GM23338 (cell line): Measurements from ENCODE around the gene AHNAK2. TPM values are rescaled to one million over a fixed set of nuclear protein-coding genes. Genes with fewer than 3 reads are reported as not detected.
"Not testable (repeated sequence)": the region's sequence is repeated elsewhere in the genome, so short reads cannot be mapped to it uniquely, and the experiment has no call there.

Source experiments
- ATAC-seq: fragments of 200-7000 bp; cut with Tn5 transposase; 3 replicates; pipeline ENCODE4 v1.9.1; 2020
- DNase-seq: peaks from one replicate; pipeline ENCODE4 v3.0.0-alpha.2; 2015; ENCODE audit warnings: low spot score
- H2AFZ ChIP-seq: fragments of 200-600 bp; sonication (generic); 2 replicates; pipeline ENCODE4 v1.8.0; 2016; ENCODE audit warnings: antibody characterized with exemption, mild to moderate bottlenecking, moderate library complexity
- H3F3A ChIP-seq: fragments of 200-600 bp; sonication (generic); replicated peaks from 2 replicates; pipeline ENCODE4 v1.8.0; 2017; ENCODE audit warnings: antibody characterized with exemption, mixed run types, low read depth
- H3K27ac ChIP-seq: fragments of 200-600 bp; sonication (generic); 2 replicates; pipeline ENCODE4 v1.6.1; 2016; ENCODE audit warnings: low read depth
- H3K27me3 ChIP-seq: fragments of 200-600 bp; sonication (generic); 2 replicates; pipeline ENCODE4 v1.8.0; 2016; ENCODE audit warnings: mild to moderate bottlenecking, mixed run types, moderate library complexity; ENCODE audit not compliant: insufficient read depth
- H3K36me3 ChIP-seq: fragments of 200-600 bp; sonication (generic); 2 replicates; pipeline ENCODE4 v1.8.0; 2016; ENCODE audit warnings: mild to moderate bottlenecking; ENCODE audit not compliant: insufficient read depth
- H3K4me1 ChIP-seq: fragments of 200-600 bp; sonication (generic); 2 replicates; pipeline ENCODE4 v1.8.0; 2016; ENCODE audit warnings: mild to moderate bottlenecking, moderate library complexity; ENCODE audit not compliant: insufficient read depth
- H3K4me2 ChIP-seq: fragments of 200-600 bp; sonication (generic); 2 replicates; pipeline ENCODE4 v1.7.1; 2017; ENCODE audit warnings: mixed run types
- H3K4me3 ChIP-seq: fragments of 200-600 bp; sonication (generic); 2 replicates; pipeline ENCODE4 v1.6.1; 2016; ENCODE audit warnings: mixed run types
- H3K79me2 ChIP-seq: fragments of 200-600 bp; sonication (generic); replicated peaks from 2 replicates; pipeline ENCODE4 v1.8.0; 2017; ENCODE audit warnings: mild to moderate bottlenecking; ENCODE audit not compliant: insufficient read depth
- H3K9me2 ChIP-seq: fragments of 200-600 bp; sonication (generic); 2 replicates; pipeline ENCODE4 v1.8.0; 2017; ENCODE audit not compliant: insufficient read depth
- H4K20me1 ChIP-seq: fragments of 200-600 bp; sonication (generic); replicated peaks from 2 replicates; pipeline ENCODE4 v1.8.0; 2017; ENCODE audit warnings: mild to moderate bottlenecking; ENCODE audit not compliant: insufficient read depth
- H3K27ac Mint-ChIP-seq: 2 replicates; pipeline ENCODE4 v1.8.0; 2020; ENCODE audit warnings: inconsistent platforms, mild to moderate bottlenecking, moderate library complexity, mixed read lengths
- H3K27me3 Mint-ChIP-seq: 3 replicates; pipeline ENCODE4 v1.8.0; 2022; ENCODE audit warnings: low read depth, mild to moderate bottlenecking, moderate library complexity, mixed read lengths, inconsistent platforms; ENCODE audit not compliant: insufficient read depth, poor library complexity
- H3K36me3 Mint-ChIP-seq: 3 replicates; pipeline ENCODE4 v1.8.0; 2021; ENCODE audit warnings: low read depth, mild to moderate bottlenecking, inconsistent platforms, moderate library complexity, mixed read lengths
- H3K4me1 Mint-ChIP-seq: 3 replicates; pipeline ENCODE4 v1.8.0; 2020; ENCODE audit warnings: mild to moderate bottlenecking, inconsistent platforms, mixed read lengths
- H3K4me3 Mint-ChIP-seq: 3 replicates; pipeline ENCODE4 v1.8.0; 2021; ENCODE audit warnings: moderate library complexity, mild to moderate bottlenecking, inconsistent platforms, mixed read lengths
- H3K9me3 Mint-ChIP-seq: 3 replicates; pipeline ENCODE4 v1.8.0; 2020; ENCODE audit warnings: moderate library complexity, mild to moderate bottlenecking, inconsistent platforms, mixed read lengths
- CREB1 ChIP-seq: fragments of 250-450 bp; sonication (Bioruptor Pico); IDR thresholded peaks from 2 replicates; pipeline ENCODE4 v1.5.0; 2020; ENCODE audit warnings: low read depth, mild to moderate bottlenecking, moderate library complexity
- ETS1 ChIP-seq: IDR thresholded peaks from 2 replicates; pipeline ENCODE4 v1.6.1; 2016; ENCODE audit warnings: antibody characterized with exemption
- EZH2 ChIP-seq: fragments of 200-600 bp; sonication (generic); IDR thresholded peaks from one replicate; pipeline ENCODE4 v1.8.0; 2017; ENCODE audit warnings: antibody characterized with exemption, mild to moderate bottlenecking, low read depth; ENCODE audit not compliant: unreplicated experiment
- EZH2phosphoT487 ChIP-seq: fragments of 200-600 bp; sonication (generic); IDR thresholded peaks from one replicate; pipeline ENCODE4 v1.8.1; 2018; ENCODE audit warnings: antibody characterized with exemption; ENCODE audit not compliant: unreplicated experiment
- JUNB ChIP-seq: IDR thresholded peaks from one replicate; pipeline ENCODE4 v1.6.1; 2016; ENCODE audit warnings: antibody characterized with exemption; ENCODE audit not compliant: unreplicated experiment
- POLR2AphosphoS5 ChIP-seq: IDR thresholded peaks from 2 replicates; pipeline ENCODE4 v1.6.1; 2016; ENCODE audit warnings: antibody characterized with exemption, low read depth
- REST ChIP-seq: IDR thresholded peaks from one replicate; pipeline ENCODE4 v1.6.1; 2018; ENCODE audit warnings: antibody characterized with exemption; ENCODE audit not compliant: unreplicated experiment
- ZNF462 ChIP-seq: fragments of 250-450 bp; sonication (Bioruptor Pico); IDR thresholded peaks from 2 replicates; pipeline ENCODE4 v1.5.0; 2020; ENCODE audit warnings: mild to moderate bottlenecking, moderate library complexity
- polyA plus RNA-seq: library from polyadenylated mRNA; unstranded; fragments of >200 nt; fragmentation: Nextera tagmentation; extraction: Ambion mirVana; gene quantifications from 2 replicates; pipeline ENCODE4 v1.2.1, GENCODE V29; 2016
- total RNA-seq: library from RNA; depleted of rRNA; stranded (reverse); fragments of >200 nt; shearing (Covaris generic); gene quantifications from 2 replicates; pipeline ENCODE4 v1.2.3, GENCODE V29; 2014

AHNAK2 gene
- total and polyA plus RNA-seq, 2 experiments from 2014 or later = 1.1 to 2.6 TPM

- TF ChIP-seq ZNF462 (no peak), EZH2phosphoT487 (no peak), EZH2 (no peak), ETS1 (no peak), CREB1 (no peak), POLR2AphosphoS5 (no peak), JUNB (no peak), REST (no peak)
These were observed 58.2 kb downstream of the AHNAK2 start (continued) for GRCh38 chr14:104919993-104920315.

- not testable (repeated sequence) for H3K36me3 ChIP-seq, H3K27me3 ChIP-seq, H3K27ac ChIP-seq, H3K4me1 ChIP-seq, H3K4me3 ChIP-seq, H3K4me1 Mint-ChIP-seq, H3K36me3 Mint-ChIP-seq, H3K27me3 Mint-ChIP-seq, H3F3A ChIP-seq, H3K79me2 ChIP-seq, H3K9me2 ChIP-seq, H4K20me1 ChIP-seq, DNase-seq, H3K9me3 Mint-ChIP-seq, H3K4me2 ChIP-seq, H3K27ac Mint-ChIP-seq, ATAC-seq, H2AFZ ChIP-seq
- H3K4me3 Mint-ChIP-seq = peak overlapping the region; percentile 11; the same call in 1 of the 3 replicates
These were observed 58.8 kb downstream of the AHNAK2 start for GRCh38 chr14:104919152-104919992.
